ENCODE results near the gene MTRFR.

- TF ChIP-seq CTCF (IDR thresholded peaks at IDR 0.05; ENCODE audit: low read depth, low read length) (no peak), EZH2phosphoT487 (IDR thresholded peaks at IDR 0.05; ENCODE audit: low read depth) (no peak)
Observed at GRCh38 chr12:123273166-123273565, 39.9 kb downstream of the MTRFR start.
